K562 (cell line): ENCODE data around the gene CCDC192. TPM values are rescaled to one million over a fixed set of nuclear protein-coding genes. Genes with fewer than 3 reads are reported as not detected.

Source experiments
- ATAC-seq: fragments of 200-7000 bp; cut with Tn5 transposase; 3 replicates; pipeline ENCODE4 v1.9.1; 2020; ENCODE audit warnings: moderate library complexity
- BruUV-seq: library from RNA; stranded (reverse); fragments of 400-500 nt; replicated peaks from 2 replicates; lab custom pipeline; 2021; lab: Mats Ljungman, UMichigan
- CTCF ChIA-PET: fragments of 300-600 bp; formaldehyde crosslinking; extraction: SDS; loops from one replicate; lab custom pipeline; 2021; ENCODE audit warnings: low intra/inter-chr PET ratio; lab: Yijun Ruan, JAX
- POLR2A ChIA-PET: fragments of 300-600, 350-650 bp; sonication (Branson Sonifier 250); formaldehyde crosslinking; extraction: SDS; loops from one replicate; lab custom pipeline; 2021; ENCODE audit warnings: antibody characterized with exemption, inconsistent platforms; lab: Yijun Ruan, JAX
- DNase-seq, 4 experiments: peaks; one replicate each; pipeline versions ENCODE4 v3.0.0 to v3.0.0-alpha.2; 2011 to 2018; ENCODE audit warnings: low spot score in 3 of 4, mixed read lengths in 3 of 4; ENCODE audit errors: extremely low read depth in 1 of 4
- FAIRE-seq: peaks from 2 replicates; lab custom pipeline; 2011; peaks lifted over from hg19 to GRCh38; lab: Jason Lieb, UNC
- H2AFZ ChIP-seq: 2 replicates; pipeline ENCODE4 v1.6.0; 2011; ENCODE audit warnings: low read depth, low read length, control low read depth, inconsistent platforms
- H3K27ac ChIP-seq: fragments of 200-600 bp; 3 replicates; pipeline ENCODE4 v1.8.0; 2011; ENCODE audit warnings: low read depth, mild to moderate bottlenecking, control low read depth, inconsistent platforms, low read length, moderate library complexity, mixed read lengths; ENCODE audit errors: extremely low read depth
- H3K27me3 ChIP-seq, 2 experiments: fragments of 300-600 bp in 1 of 2; 2 replicates in 1 of 2; 3 replicates in 1 of 2; pipeline versions ENCODE4 v1.6.0 to v1.8.0; 2011; ENCODE audit warnings: inconsistent platforms in 2 of 2, low read length in 2 of 2, mild to moderate bottlenecking in 1 of 2, mixed read lengths in 1 of 2, moderate library complexity in 1 of 2; ENCODE audit not compliant: control insufficient read depth in 2 of 2, insufficient read depth in 2 of 2
- H3K36me3 ChIP-seq: fragments of 300-600 bp; 3 replicates; pipeline ENCODE4 v1.8.0; 2011; ENCODE audit warnings: mild to moderate bottlenecking, low read length, inconsistent platforms; ENCODE audit not compliant: control insufficient read depth, insufficient read depth
- H3K4me1 ChIP-seq, 2 experiments: fragments of 200-600 bp in 1 of 2; replicated peaks in 1 of 2; 2 replicates in 1 of 2; 3 replicates in 1 of 2; pipeline versions ENCODE4 v1.5.1 to v1.8.0; 2011; ENCODE audit warnings: inconsistent platforms in 2 of 2, low read length in 2 of 2, mild to moderate bottlenecking in 1 of 2, mixed read lengths in 1 of 2, moderate library complexity in 1 of 2; ENCODE audit not compliant: control insufficient read depth in 2 of 2, insufficient read depth in 2 of 2
- H3K4me2 ChIP-seq: 2 replicates; pipeline ENCODE4 v1.6.1; 2011; ENCODE audit warnings: low read length, control low read depth, inconsistent platforms, mixed read lengths; ENCODE audit not compliant: insufficient read depth
- H3K4me3 ChIP-seq: fragments of 200-600 bp; sonication (generic), shearing (Covaris generic); 2 replicates; pipeline ENCODE4 v1.5.1; 2016; ENCODE audit warnings: control low read depth, inconsistent platforms
- H3K79me2 ChIP-seq: fragments of 200-600 bp; 3 replicates; pipeline ENCODE4 v1.8.0; 2011; ENCODE audit warnings: low read length, inconsistent platforms; ENCODE audit not compliant: control insufficient read depth, insufficient read depth
- H3K9ac ChIP-seq, 2 experiments: 2 replicates each; pipeline versions ENCODE4 v1.6.0 to v1.6.1; 2011; ENCODE audit warnings: low read depth in 2 of 2, low read length in 2 of 2, control low read depth in 1 of 2, inconsistent platforms in 1 of 2, mild to moderate bottlenecking in 1 of 2, mixed read lengths in 1 of 2; ENCODE audit not compliant: insufficient read depth in 1 of 2
- H3K9me1 ChIP-seq: one replicate; pipeline ENCODE4 v1.6.0; 2011; ENCODE audit warnings: inconsistent platforms, mild to moderate bottlenecking, low read length, moderate library complexity; ENCODE audit not compliant: control insufficient read depth, insufficient read depth
- H3K9me3 ChIP-seq: replicated peaks from 2 replicates; pipeline ENCODE4 v1.5.1; 2011; ENCODE audit warnings: low read depth, low read length, inconsistent platforms; ENCODE audit not compliant: control insufficient read depth, insufficient read depth
- H4K20me1 ChIP-seq: replicated peaks from 2 replicates; pipeline ENCODE4 v1.6.1; 2011; ENCODE audit warnings: low read length, inconsistent platforms, mixed read lengths; ENCODE audit not compliant: control insufficient read depth, insufficient read depth
- ESRRA ChIP-seq: fragments of 450-650 bp; IDR thresholded peaks from 2 replicates; pipeline ENCODE4 v1.6.1; 2014; ENCODE audit warnings: low read depth, mild to moderate bottlenecking, moderate library complexity, borderline replicate concordance
- FOSL1 ChIP-seq: fragments of 200-800 bp; sonication (Bioruptor generic); conservative IDR thresholded peaks from 2 replicates; pipeline ENCODE4 v1.6.1; 2016; ENCODE audit warnings: missing genetic modification characterization, missing compliant biosample characterization
- GTF2F1 ChIP-seq: IDR thresholded peaks from 2 replicates; pipeline ENCODE4 v1.6.1; 2011; ENCODE audit warnings: low read depth, low read length, improper control_type of control experiment
- ID3 ChIP-seq, 2 experiments: fragments of 250-450 bp in 1 of 2; fragments of 450-650 bp in 1 of 2; sonication (Bioruptor Pico) in 1 of 2; IDR thresholded peaks; 2 replicates each; pipeline versions ENCODE4 v1.6.1 to v1.8.0; 2016 to 2021; ENCODE audit warnings: mild to moderate bottlenecking in 2 of 2, moderate library complexity in 2 of 2, missing compliant biosample characterization in 1 of 2, missing genetic modification characterization in 1 of 2
- NFIC ChIP-seq: fragments of 450-650 bp; IDR thresholded peaks from 2 replicates; pipeline ENCODE4 v1.6.1; 2017; ENCODE audit warnings: mild to moderate bottlenecking, inconsistent platforms
- TAF15 ChIP-seq: fragments of 200-400 bp; formaldehyde crosslinking; IDR thresholded peaks from 2 replicates; pipeline ENCODE4 v1.6.1; 2017; ENCODE audit warnings: mild to moderate bottlenecking, low read depth, low read length, moderate library complexity
- TCF15 ChIP-seq: fragments of 250-450 bp; sonication (Bioruptor Pico); IDR thresholded peaks from 2 replicates; pipeline ENCODE4 v1.8.0; 2022; ENCODE audit warnings: moderate library complexity, mild to moderate bottlenecking, inconsistent platforms
- YBX1 ChIP-seq: fragments of 450-650 bp; IDR thresholded peaks from 2 replicates; pipeline ENCODE4 v1.7.1; 2016; ENCODE audit warnings: mild to moderate bottlenecking
- ZBTB12 ChIP-seq: fragments of 250-450 bp; sonication (Bioruptor Pico); IDR thresholded peaks from 2 replicates; pipeline ENCODE4 v1.4.0; 2020
- ZNF121 ChIP-seq: sonication (generic); formaldehyde crosslinking; conservative IDR thresholded peaks from 2 replicates; pipeline ENCODE4 v1.8.0; 2022; ENCODE audit warnings: missing genetic modification reagents
- ZNF280B ChIP-seq: fragments of 250-450 bp; sonication (Bioruptor Pico); IDR thresholded peaks from 2 replicates; pipeline ENCODE4 v1.5.1; 2021; ENCODE audit warnings: mild to moderate bottlenecking
- WGBS: fragments of 100-300 bp; shearing (Covaris generic); methylation state at CpG from one replicate; pipeline ENCODE4 v1.1.6; 2016; ENCODE audit warnings: low coverage, mixed read lengths; ENCODE audit not compliant: insufficient coverage; ENCODE audit errors: missing lambda C conversion rate; 5-methylcytosine and 5-hydroxymethylcytosine counted together
- in situ Hi-C: fragments of 300-500 bp; cut with MboI; formaldehyde crosslinking; loops from 4 replicates; pipeline ENCODE4 v1.15.0; 2018; ENCODE audit warnings: inconsistent platforms, mixed read lengths
- intact Hi-C: fragments of 100-400 bp; cut with micrococcal nuclease; formaldehyde crosslinking; loops from 2 replicates; pipeline ENCODE4 v1.14.2; 2022
- polyA plus RNA-seq, 8 experiments: library from polyadenylated mRNA; depleted of rRNA in 4 of 8; stranded (reverse) in 5 of 8; unstranded in 3 of 8; fragments of >200 nt; fragmentation: Nextera tagmentation in 2 of 8; fragmentation: Illumina TruSeq in 1 of 8; extraction: Ambion mirVana in 2 of 8; extraction: Trizol in 1 of 8; gene quantifications; 2 replicates each; pipeline versions ENCODE4 v1.2.1 to v1.2.3, GENCODE V29; 2011 to 2014; ENCODE audit warnings: inconsistent platforms in 1 of 8, missing spikeins in 1 of 8
- total RNA-seq, 7 experiments: library from RNA; depleted of rRNA in 6 of 7; stranded (reverse); fragments of >200 nt in 6 of 7; fragmentation: Illumina TruSeq in 2 of 7; extraction: Trizol in 2 of 7; gene quantifications; 2 replicates each; pipeline versions ENCODE4 v1.2.1 to v1.2.3, GENCODE V29; 2011 to 2021; ENCODE audit warnings: low replicate concordance in 1 of 7

Gene CCDC192
- total and polyA plus RNA-seq, 9 of the 15 experiments (the other 6 are each of a cell fraction or from before 2014, with no cell fraction given) = 0.21 to 0.66 (median 0.38) TPM; not detected in 2

- FAIRE-seq = no peak
- Histone ChIP-seq H3K27me3 (no peaks in the 10 kb centered on the region; a peak in 1 of 5 replicates), H3K9me1 (no peaks in the 10 kb centered on the region), H3K9ac (no peak overlapping the region), H3K9me3 (no peaks in the 10 kb centered on the region), H3K27ac (no peak overlapping the region), H4K20me1 (no peaks in the 10 kb centered on the region; the same call in 1 of the 2 replicates), H3K4me2 (no peak overlapping the region), H3K36me3 (no peaks in the 10 kb centered on the region), H3K79me2 (no peaks in the 10 kb centered on the region), H3K4me1 (no peaks in the 10 kb centered on the region; a peak in 1 of 5 replicates), H3K4me3 (no peak overlapping the region), H2AFZ (no peak overlapping the region)
- intact Hi-C loops = no loop called here
- CTCF ChIA-PET = no interaction called here
- POLR2A ChIA-PET = no interaction called here
- no TSS peak for BruUV-seq
- in situ Hi-C loops = no loop called here
- no CpG with 5 or more reads among the region's 1 CpG for WGBS
- TF ChIP-seq FOSL1 (tag) (no peak), NFIC (peak; percentile 36; the same call in 1 of the 2 replicates)
- ATAC-seq = no peak
- no peak for DNase-seq
Measured at GRCh38 chr5:127887282-127887681, 184.1 kb downstream of the CCDC192 start.

- Histone ChIP-seq H3K4me1 (no peaks in the 10 kb centered on the region; a peak in 1 of 5 replicates), H3K4me3 (no peak overlapping the region), H3K36me3 (no peaks in the 10 kb centered on the region), H4K20me1 (no peaks in the 10 kb centered on the region), H3K9me3 (no peaks in the 10 kb centered on the region), H2AFZ (no peak overlapping the region), H3K4me2 (no peak overlapping the region), H3K27me3 (peaks cover 0 to 3% of the 10 kb centered on the region in 2 experiments; a peak in 1 of 5 replicates), H3K9me1 (no peaks in the 10 kb centered on the region), H3K79me2 (no peaks in the 10 kb centered on the region), H3K9ac (no peak overlapping the region), H3K27ac (no peak overlapping the region)
- ATAC-seq (no peak), DNase-seq (no peak), FAIRE-seq (no peak)
- no TSS peak for BruUV-seq
- no peak for TF ChIP-seq ZNF121 (CRISPR knock-in tag)
- no peak for TF ChIP-seq ZBTB12 (CRISPR knock-in tag)
- no peak for TF ChIP-seq TCF15
- no peak for TF ChIP-seq ESRRA
- TF ChIP-seq ZNF280B = no peak
- no peak for TF ChIP-seq TAF15
- no peak for TF ChIP-seq GTF2F1
- TF ChIP-seq ID3 (CRISPR knock-in tag; IDR thresholded peaks at IDR 0.05) = no peak
- no peak for TF ChIP-seq ID3 (tag; IDR thresholded peaks at IDR 0.05)
- no peak for TF ChIP-seq YBX1
- intact Hi-C loops = no loop called here
- in situ Hi-C loops = no loop called here
- POLR2A ChIA-PET = no interaction called here
- 0% methylated on average over 1 of the region's 1 CpG for WGBS
- CTCF ChIA-PET = no interaction called here
Measured at GRCh38 chr5:127891942-127892341, 188.8 kb downstream of the CCDC192 start.
